Measurements from ENCODE around the gene PLEKHM3. TPM values are rescaled to one million over a fixed set of nuclear protein-coding genes. Genes with fewer than 3 reads are reported as not detected.

The PLEKHM3 gene
- total RNA-seq, 6 experiments from 2014 or later = 4.4 to 13.4 (median 8.9) TPM

- H3K27me3 ChIP-seq = no peaks in the 10 kb centered on the region
- peaks cover 0 to 4% (median 0%) of the 10 kb centered on the region in 4 donors for H3K36me3 ChIP-seq
- 98% methylated on average over 9 of the region's 10 CpGs for WGBS (ENCODE audit: insufficient coverage, low coverage, low lambda C conversion rate, missing lambda C conversion rate)
- ATAC-seq = no peak
- peaks cover 0 to 3% (median 0%) of the 10 kb centered on the region in 4 donors for H3K4me1 ChIP-seq
- H3K4me3 ChIP-seq = no peak overlapping the region
- no peak overlapping the region for H3K27ac ChIP-seq
- intact Hi-C loops (cut with DNase I) = no loop called here
- no peak for DNase-seq
- H3K9me3 ChIP-seq = no peaks in the 10 kb centered on the region
- no peak for TF ChIP-seq CTCF (IDR thresholded peaks at IDR 0.05)
- TF ChIP-seq POLR2A (IDR thresholded peaks at IDR 0.05) = no peak
Measured at GRCh38 chr2:208000701-208001395, 24.5 kb downstream of the PLEKHM3 start.

GRCh38 chr2:207996848-207997247, 28.5 kb downstream of the PLEKHM3 start:
- peaks cover 0 to 4% (median 0%) of the 10 kb centered on the region in 4 donors for H3K36me3 ChIP-seq
- no peak overlapping the region for H3K27ac ChIP-seq
- no peak for DNase-seq
- ATAC-seq = peak in 3 of 4 donors; percentile 38 to 47 (median 47)
- H3K27me3 ChIP-seq = no peaks in the 10 kb centered on the region
- 59% methylated on average over 2 of the region's 2 CpGs for WGBS (ENCODE audit: insufficient coverage, low coverage, low lambda C conversion rate, missing lambda C conversion rate)
- peaks cover 0 to 3% (median 0%) of the 10 kb centered on the region in 4 donors for H3K4me1 ChIP-seq
- no peak overlapping the region for H3K4me3 ChIP-seq
- H3K9me3 ChIP-seq = no peaks in the 10 kb centered on the region
- TF ChIP-seq POLR2A (IDR thresholded peaks at IDR 0.05) = no peak
- TF ChIP-seq CTCF (IDR thresholded peaks at IDR 0.05) = no peak
- intact Hi-C loops (cut with DNase I) = no loop called here

GRCh38 chr2:207995887-207996286, 29.4 kb downstream of the PLEKHM3 start:
- no peak overlapping the region for H3K4me3 ChIP-seq
- intact Hi-C loops (cut with DNase I) = no loop called here

GRCh38 chr2:207993151-207993763, 32.1 kb downstream of the PLEKHM3 start:
- TF ChIP-seq POLR2A (IDR thresholded peaks at IDR 0.05) = no peak
- no peaks in the 10 kb centered on the region for H3K27me3 ChIP-seq
- no peaks in the 10 kb centered on the region for H3K9me3 ChIP-seq
- H3K4me3 ChIP-seq = no peak overlapping the region
- no peak overlapping the region for H3K27ac ChIP-seq
- no peaks in the 10 kb centered on the region for H3K36me3 ChIP-seq
- intact Hi-C loops (cut with DNase I) = no loop called here
- H3K4me1 ChIP-seq = peaks cover 0 to 3% (median 0%) of the 10 kb centered on the region in 4 donors
- WGBS (ENCODE audit: insufficient coverage, low coverage, low lambda C conversion rate, missing lambda C conversion rate) = 73% methylated on average over 4 of the region's 4 CpGs
- DNase-seq = no peak
- ATAC-seq = peak in 1 of 4 donors; percentile 83

More at GRCh38 chr2:207995887-207996286, 29.4 kb downstream of the PLEKHM3 start:
- Histone ChIP-seq H3K27me3 (no peaks in the 10 kb centered on the region), H3K9me3 (no peaks in the 10 kb centered on the region), H3K4me1 (peaks cover 0 to 3% (median 0%) of the 10 kb centered on the region in 4 donors), H3K27ac (no peak overlapping the region), H3K36me3 (peaks cover 0 to 4% (median 0%) of the 10 kb centered on the region in 4 donors)
- DNase-seq (no peak), ATAC-seq (peak in 1 of 4 donors; percentile 34)
- TF ChIP-seq POLR2A (IDR thresholded peaks at IDR 0.05) (no peak), CTCF (IDR thresholded peaks at IDR 0.05) (no peak)
- 40% methylated on average over 3 of the region's 3 CpGs for WGBS (ENCODE audit: insufficient coverage, low coverage, low lambda C conversion rate, missing lambda C conversion rate)

GRCh38 chr2:207991944-207992343, 33.4 kb downstream of the PLEKHM3 start:
- TF ChIP-seq POLR2A (IDR thresholded peaks at IDR 0.05) = no peak
- TF ChIP-seq CTCF (IDR thresholded peaks at IDR 0.05) = no peak
- Histone ChIP-seq H3K27ac (no peak overlapping the region), H3K4me1 (no peaks in the 10 kb centered on the region), H3K27me3 (no peaks in the 10 kb centered on the region), H3K9me3 (no peaks in the 10 kb centered on the region), H3K36me3 (no peaks in the 10 kb centered on the region), H3K4me3 (no peak overlapping the region)
- DNase-seq (no peak), ATAC-seq (no peak)
- no CpG with 5 or more reads among the region's 1 CpG for WGBS (ENCODE audit: insufficient coverage, low coverage, low lambda C conversion rate, missing lambda C conversion rate)
- intact Hi-C loops (cut with DNase I) = no loop called here

Measured in right lobe of liver (tissue), 6 donors.